Colon (tissue), 2 donors: ENCODE results near the gene TMEM258.

Experiments used
- FAIRE-seq: peaks from 2 replicates; lab custom pipeline; 2012; peaks lifted over from hg19 to GRCh38; lab: Jason Lieb, UNC
- donor health status: control.
- donor health status: control.

The TMEM258 gene

GRCh38 chr11:61775606-61776554 lies 16.5 kb downstream of the TMEM258 start:
- no peak for FAIRE-seq

DNA sequence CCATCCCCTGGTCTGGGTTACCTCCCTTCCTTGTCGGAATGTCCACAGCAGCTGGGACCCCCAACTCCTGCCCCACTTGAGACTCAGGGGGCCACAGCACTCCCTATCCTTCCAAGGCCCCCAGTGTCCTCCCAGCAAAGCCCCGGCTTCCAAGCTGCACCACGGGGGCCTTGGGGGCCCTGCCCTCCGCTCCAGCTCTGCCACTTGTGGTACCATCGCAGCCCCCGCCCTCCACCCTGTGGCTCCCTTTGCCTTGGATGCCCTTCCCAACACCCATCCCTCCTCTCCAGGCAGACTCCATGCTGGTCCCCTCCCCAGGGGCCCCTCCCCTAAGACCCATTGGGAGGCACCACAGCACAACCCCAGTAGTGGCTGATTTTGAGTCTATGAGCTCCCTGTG lies 17.3 kb downstream of the TMEM258 start:
- FAIRE-seq: no peak

- FAIRE-seq: no peak
Measured at GRCh38 chr11:61774411-61774810, 18.0 kb downstream of the TMEM258 start.

DNA sequence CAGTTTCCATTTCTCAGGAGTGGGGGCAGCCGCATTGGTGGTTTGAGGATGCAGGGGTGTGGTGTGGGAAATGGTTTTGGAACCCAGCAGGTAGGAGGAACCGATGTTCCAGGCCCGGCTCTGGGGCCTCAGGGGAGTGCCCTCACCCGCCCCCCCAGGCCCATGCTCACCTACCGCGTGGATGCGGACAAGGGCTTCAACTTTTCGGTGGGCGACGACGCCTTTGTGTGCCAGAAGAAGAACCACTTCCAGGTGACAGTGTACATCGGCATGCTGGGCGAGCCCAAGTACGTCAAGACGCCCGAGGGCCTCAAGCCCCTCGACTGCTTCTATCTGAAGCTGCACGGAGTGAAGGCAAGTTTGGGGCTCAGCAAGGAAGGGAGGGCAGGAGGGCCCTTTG lies 18.6 kb downstream of the TMEM258 start:
- FAIRE-seq: no peak

GRCh38 chr11:61773356-61773755 lies 19.0 kb downstream of the TMEM258 start:
- no peak for FAIRE-seq

DNA sequence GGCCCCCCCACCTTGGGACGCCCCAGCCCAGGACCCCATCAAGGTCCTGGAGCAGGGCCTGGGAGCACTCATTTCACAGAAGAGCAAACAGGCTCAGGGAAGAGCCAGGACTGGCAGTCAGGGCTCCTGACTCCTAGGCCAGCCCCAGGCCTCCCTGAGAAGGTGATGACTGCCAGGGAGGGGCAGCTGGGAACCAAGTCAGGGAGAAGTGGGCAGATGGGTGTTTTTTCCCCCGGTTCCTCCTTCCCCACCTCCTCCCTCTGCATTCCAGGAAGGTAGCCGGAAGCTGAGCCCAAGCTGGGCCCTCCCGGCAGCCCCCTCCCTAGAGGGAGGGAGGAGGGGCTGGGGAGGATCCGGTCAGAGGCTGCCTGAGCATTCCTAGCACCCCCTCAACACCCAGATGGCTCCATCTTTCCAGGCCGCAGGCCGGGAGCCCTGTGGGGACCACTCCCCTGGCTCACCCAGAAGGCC lies 20.4 kb downstream of the TMEM258 start:
- FAIRE-seq: no peak

GRCh38 chr11:61771195-61771894 lies 21.1 kb downstream of the TMEM258 start:
- no peak for FAIRE-seq

GRCh38 chr11:61769946-61770683 lies 22.3 kb downstream of the TMEM258 start:
- FAIRE-seq: no peak

DNA sequence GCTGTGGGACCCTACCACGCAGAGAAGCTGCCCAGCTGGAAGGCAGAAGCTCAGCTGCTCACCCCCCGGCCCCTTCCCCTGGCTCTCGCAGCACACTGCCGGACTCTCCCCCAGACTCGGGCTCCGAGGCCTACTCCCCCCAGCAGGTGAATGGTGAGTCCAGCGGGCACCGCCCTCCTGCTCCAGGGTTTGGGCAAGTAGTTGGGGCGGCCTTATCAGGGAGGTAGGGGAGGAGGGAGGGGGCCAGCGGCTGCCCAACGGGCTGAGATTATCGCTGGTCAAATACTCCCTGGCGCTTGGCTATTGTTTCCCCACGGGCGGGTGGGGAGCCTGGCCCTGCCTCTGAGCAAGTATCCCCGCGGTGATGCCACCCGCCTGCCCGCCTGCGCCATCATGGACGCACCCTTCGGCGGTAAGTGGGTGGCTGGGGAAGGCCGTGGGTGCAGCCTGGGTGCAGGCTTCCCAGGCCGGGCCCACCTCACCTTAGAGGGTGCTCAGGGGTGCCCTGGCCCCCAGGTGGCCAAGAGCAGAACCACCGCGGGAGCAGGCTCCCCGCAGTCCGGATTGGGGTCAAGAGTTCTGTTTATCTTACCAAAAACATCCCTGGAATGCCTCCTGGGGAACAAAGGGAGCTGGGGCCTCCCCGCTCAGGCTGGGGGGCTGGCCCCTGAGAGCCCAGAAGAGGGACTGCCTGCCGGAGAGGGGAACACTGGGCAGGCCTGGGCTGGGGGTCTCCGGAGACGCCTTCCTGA lies 23.1 kb downstream of the TMEM258 start:
- no peak for FAIRE-seq

DNA sequence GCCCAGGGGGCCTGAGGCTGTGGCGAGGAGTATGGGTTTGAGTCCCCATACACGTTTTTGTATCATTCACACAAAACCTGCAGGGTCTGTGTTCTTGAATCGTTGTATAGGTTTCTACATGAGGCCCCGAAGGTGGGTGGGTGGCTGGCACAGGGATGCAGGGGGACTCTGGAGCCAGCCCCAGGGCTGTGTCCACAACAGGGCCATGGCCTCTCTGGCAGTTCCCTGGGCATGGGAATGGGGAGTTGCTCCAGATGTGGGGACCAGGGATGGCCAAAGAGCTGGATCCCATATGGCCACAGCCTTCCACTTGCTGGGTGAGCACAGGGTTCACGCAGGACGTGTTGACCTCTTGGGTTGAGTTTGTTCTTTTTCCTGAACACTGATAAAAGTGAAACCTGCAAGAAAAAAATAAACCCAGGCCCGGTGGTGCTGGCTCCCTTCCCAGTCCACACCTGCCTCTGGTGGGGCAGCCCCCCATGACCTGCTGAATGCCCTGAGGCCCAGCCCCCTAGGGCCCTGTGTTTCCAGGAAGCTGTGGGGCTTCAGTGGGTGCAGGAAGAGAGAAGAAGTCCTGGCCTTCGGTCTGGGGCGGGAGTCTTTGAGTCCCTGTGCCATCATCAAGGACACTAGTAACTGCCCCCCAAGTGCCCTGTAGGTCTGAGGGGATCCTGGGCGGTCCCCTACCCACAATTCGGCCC lies 23.9 kb downstream of the TMEM258 start:
- FAIRE-seq: no peak

GRCh38 chr11:61766353-61766841 lies 26.0 kb downstream of the TMEM258 start:
- no peak for FAIRE-seq

GRCh38 chr11:61765550-61766253 lies 26.7 kb downstream of the TMEM258 start:
- no peak for FAIRE-seq

DNA sequence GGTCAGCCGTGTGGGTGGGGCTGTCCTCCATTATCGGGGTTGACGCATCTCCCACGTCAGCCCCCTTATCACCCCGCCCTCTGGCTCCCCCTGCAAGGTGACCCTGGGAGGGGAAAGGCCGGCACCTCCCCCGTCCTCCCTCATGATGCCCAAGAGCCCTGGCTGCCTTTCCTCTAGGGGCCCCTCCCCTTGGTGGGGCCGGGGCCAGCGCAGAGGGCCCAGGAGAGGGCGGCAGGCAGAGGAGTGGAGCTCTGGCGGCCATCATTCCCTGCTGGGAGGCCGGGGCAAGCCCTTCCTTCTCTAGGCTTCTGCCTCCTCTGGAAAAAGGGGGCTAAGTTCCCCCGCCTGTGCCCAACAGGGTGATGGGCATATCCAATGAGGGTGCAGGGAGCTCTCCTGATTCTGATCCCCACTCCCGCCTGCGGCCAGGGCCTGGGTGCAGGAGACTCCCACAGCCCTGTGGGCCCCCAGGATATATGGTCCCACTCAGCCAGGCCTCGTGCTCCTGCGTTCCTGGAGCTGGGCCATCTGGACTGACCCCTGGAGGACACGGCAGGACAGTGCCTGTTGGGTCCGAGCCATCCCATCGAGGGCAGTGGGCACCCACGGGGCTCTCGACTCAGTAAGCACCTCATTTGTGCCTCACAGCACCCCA lies 27.7 kb downstream of the TMEM258 start:
- FAIRE-seq: no peak

- FAIRE-seq: no peak
Measured at GRCh38 chr11:61763930-61764605, 28.3 kb downstream of the TMEM258 start.

- FAIRE-seq: no peak
Measured at GRCh38 chr11:61762798-61763197, 29.6 kb downstream of the TMEM258 start.

DNA sequence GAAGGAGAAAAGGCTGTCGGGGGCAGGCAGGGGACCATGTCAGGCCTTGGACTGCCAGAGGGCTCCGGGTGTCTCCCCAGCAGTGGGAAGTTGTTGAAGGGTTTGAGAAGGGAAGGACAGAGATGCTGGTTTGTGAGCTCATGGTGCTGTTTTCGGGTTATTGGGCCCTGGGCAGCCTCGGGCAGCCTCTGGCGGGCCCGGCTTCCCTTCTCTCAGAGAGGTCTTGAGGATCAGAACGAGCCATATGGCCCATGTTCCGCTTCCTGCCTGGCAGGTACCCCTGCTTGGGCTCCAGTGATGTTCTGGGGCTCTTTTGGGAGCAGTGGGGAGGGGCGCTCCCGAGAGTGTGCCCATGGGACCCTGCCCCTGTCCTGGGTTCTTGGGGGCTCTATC lies 30.2 kb downstream of the TMEM258 start:
- FAIRE-seq: no peak

GRCh38 chr11:61761440-61762222 lies 30.8 kb downstream of the TMEM258 start:
- FAIRE-seq: no peak

DNA sequence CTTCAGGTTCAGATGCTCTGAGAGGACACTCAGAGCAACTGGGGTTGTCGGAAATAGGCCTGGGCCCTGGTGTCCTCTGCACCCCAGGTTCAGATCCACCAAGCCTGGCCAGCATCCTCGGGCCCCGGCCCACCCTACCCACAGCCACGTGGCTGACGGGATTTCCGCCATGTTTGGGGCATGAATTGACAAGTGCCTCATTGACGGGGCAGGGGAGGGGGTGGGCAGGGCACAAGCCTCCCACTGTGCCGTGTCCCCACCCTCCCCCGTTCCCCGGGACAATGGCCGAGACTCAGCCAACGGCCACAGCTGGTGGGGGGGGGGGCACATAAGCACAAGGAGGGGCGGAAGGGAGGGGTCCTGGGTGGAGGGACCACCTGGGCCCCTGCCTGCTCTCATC lies 31.5 kb downstream of the TMEM258 start:
- FAIRE-seq: no peak
